NCI-H2029 (cell line): ENCODE results near the gene PLCG2.

Experiments used
- DNase-seq: peaks from one replicate; lab custom pipeline; 2025; lab: John Stamatoyannopoulos, UW

The PLCG2 gene

GRCh38 chr16:81816351-81816750 lies 37.3 kb downstream of the PLCG2 start:
- no peak for DNase-seq

GRCh38 chr16:81816793-81817210 lies 37.7 kb downstream of the PLCG2 start:
- no peak for DNase-seq

GRCh38 chr16:81817296-81817695 lies 38.2 kb downstream of the PLCG2 start:
- no peak for DNase-seq

- DNase-seq: no peak
Measured at GRCh38 chr16:81817789-81818567, 38.9 kb downstream of the PLCG2 start.

- no peak for DNase-seq
Measured at GRCh38 chr16:81818568-81818896, 39.4 kb downstream of the PLCG2 start.

- no peak for DNase-seq
Measured at GRCh38 chr16:81818905-81819304, 39.8 kb downstream of the PLCG2 start.

- DNase-seq: no peak
Measured at GRCh38 chr16:81821436-81822128, 42.5 kb downstream of the PLCG2 start.

GRCh38 chr16:81823111-81823510 lies 44.0 kb downstream of the PLCG2 start:
- no peak for DNase-seq

GRCh38 chr16:81823734-81824133 lies 44.6 kb downstream of the PLCG2 start:
- DNase-seq: no peak

- DNase-seq: no peak
Measured at GRCh38 chr16:81826523-81826922, 47.4 kb downstream of the PLCG2 start.

- DNase-seq: no peak
Measured at GRCh38 chr16:81830845-81831540, 51.9 kb downstream of the PLCG2 start.

GRCh38 chr16:81831722-81832126 lies 52.6 kb downstream of the PLCG2 start:
- DNase-seq: no peak

- no peak for DNase-seq
Measured at GRCh38 chr16:81832801-81833547, 53.9 kb downstream of the PLCG2 start.

GRCh38 chr16:81833751-81834150 lies 54.7 kb downstream of the PLCG2 start:
- DNase-seq: no peak

- DNase-seq: no peak
Measured at GRCh38 chr16:81834868-81835267, 55.8 kb downstream of the PLCG2 start.

- DNase-seq: no peak
Measured at GRCh38 chr16:81836279-81837054, 57.4 kb downstream of the PLCG2 start.

GRCh38 chr16:81837312-81837751 lies 58.2 kb downstream of the PLCG2 start:
- no peak for DNase-seq

GRCh38 chr16:81838794-81839193 lies 59.7 kb downstream of the PLCG2 start:
- no peak for DNase-seq

GRCh38 chr16:81841722-81842121 lies 62.6 kb downstream of the PLCG2 start:
- no peak for DNase-seq

GRCh38 chr16:81842564-81843242 lies 63.6 kb downstream of the PLCG2 start:
- DNase-seq: no peak

GRCh38 chr16:81843243-81843582 lies 64.1 kb downstream of the PLCG2 start:
- DNase-seq: no peak
